Astrocyte (in vitro differentiated cells and primary cell): ENCODE results near the gene GUSB. TPM values are rescaled to one million over a fixed set of nuclear protein-coding genes. Genes with fewer than 3 reads are reported as not detected.

ENCODE experiments used
- DNase-seq: peaks from one replicate; pipeline ENCODE4 v3.0.0-alpha.2; 2010; ENCODE audit warnings: low read depth
- FAIRE-seq: peaks from 2 replicates; lab custom pipeline; 2011; peaks lifted over from hg19 to GRCh38; lab: Jason Lieb, UNC
- H2AFZ ChIP-seq: 2 replicates; pipeline ENCODE4 v1.6.0; 2012; ENCODE audit warnings: low read depth, low read length, inconsistent platforms
- H3K27ac ChIP-seq: 2 replicates; pipeline ENCODE4 v1.5.1; 2011; ENCODE audit warnings: low read depth, low read length, inconsistent platforms
- H3K27me3 ChIP-seq: 2 replicates; pipeline ENCODE4 v1.6.0; 2011; ENCODE audit warnings: low read length, inconsistent platforms; ENCODE audit not compliant: insufficient read depth
- H3K36me3 ChIP-seq: 2 replicates; pipeline ENCODE4 v1.5.1; 2011; ENCODE audit warnings: low read length, inconsistent platforms; ENCODE audit not compliant: insufficient read depth
- H3K4me1 ChIP-seq: 2 replicates; pipeline ENCODE4 v1.5.1; 2011; ENCODE audit warnings: low read length, inconsistent platforms; ENCODE audit not compliant: insufficient read depth
- H3K4me2 ChIP-seq: 2 replicates; pipeline ENCODE4 v1.6.0; 2012; ENCODE audit warnings: low read length, inconsistent platforms
- H3K4me3 ChIP-seq: 2 replicates; pipeline ENCODE4 v1.5.1; 2011; ENCODE audit warnings: low read depth, mild to moderate bottlenecking, low read length, inconsistent platforms; ENCODE audit not compliant: insufficient read depth
- H3K79me2 ChIP-seq: 2 replicates; pipeline ENCODE4 v1.6.0; 2012; ENCODE audit warnings: mild to moderate bottlenecking, low read length, inconsistent platforms; ENCODE audit not compliant: insufficient read depth
- H3K9ac ChIP-seq: 2 replicates; pipeline ENCODE4 v1.6.0; 2012; ENCODE audit warnings: mild to moderate bottlenecking, low read length, inconsistent platforms
- H3K9me3 ChIP-seq: 2 replicates; pipeline ENCODE4 v1.5.1; 2012; ENCODE audit warnings: low read depth, mild to moderate bottlenecking, low read length, inconsistent platforms; ENCODE audit not compliant: insufficient read depth
- H4K20me1 ChIP-seq: 2 replicates; pipeline ENCODE4 v1.6.0; 2012; ENCODE audit warnings: low read length, inconsistent platforms; ENCODE audit not compliant: insufficient read depth
- H3K27ac Mint-ChIP-seq: one replicate; pipeline ENCODE4 v1.8.0; 2021; ENCODE audit warnings: mild to moderate bottlenecking, mixed read lengths; ENCODE audit not compliant: unreplicated experiment
- H3K27me3 Mint-ChIP-seq: one replicate; pipeline ENCODE4 v1.8.0; 2021; ENCODE audit warnings: low read depth, mixed read lengths; ENCODE audit not compliant: unreplicated experiment
- H3K36me3 Mint-ChIP-seq: one replicate; pipeline ENCODE4 v1.8.0; 2021; ENCODE audit warnings: low read depth, mixed read lengths; ENCODE audit not compliant: unreplicated experiment
- H3K4me1 Mint-ChIP-seq: one replicate; pipeline ENCODE4 v1.8.0; 2021; ENCODE audit warnings: low read depth, mixed read lengths; ENCODE audit not compliant: unreplicated experiment
- H3K4me3 Mint-ChIP-seq: one replicate; pipeline ENCODE4 v1.8.0; 2021; ENCODE audit warnings: mild to moderate bottlenecking, moderate library complexity, mixed read lengths; ENCODE audit not compliant: unreplicated experiment
- H3K9me3 Mint-ChIP-seq: one replicate; pipeline ENCODE4 v1.8.0; 2021; ENCODE audit warnings: mild to moderate bottlenecking, mixed read lengths; ENCODE audit not compliant: unreplicated experiment
- CTCF ChIP-seq: IDR thresholded peaks from 2 replicates; pipeline ENCODE4 v1.5.1; 2011; ENCODE audit warnings: low read depth, mild to moderate bottlenecking, inconsistent platforms, low read length, moderate library complexity; ENCODE audit not compliant: insufficient read depth
- EZH2 ChIP-seq: IDR thresholded peaks from 2 replicates; pipeline ENCODE4 v1.6.1; 2012; ENCODE audit warnings: mild to moderate bottlenecking, low read length, inconsistent platforms; ENCODE audit not compliant: insufficient read depth
- total RNA-seq: library from RNA; stranded (reverse); gene quantifications from 2 replicates; pipeline ENCODE4 v1.2.1, GENCODE V29; 2021

The GUSB gene
- total RNA-seq, 1 donor from 2014 or later: 18.3 TPM

GRCh38 chr7:65960351-65961074 is 21.5 kb downstream of the GUSB start:
- H3K9me3 Mint-ChIP-seq: no peaks in the 10 kb centered on the region

DNA sequence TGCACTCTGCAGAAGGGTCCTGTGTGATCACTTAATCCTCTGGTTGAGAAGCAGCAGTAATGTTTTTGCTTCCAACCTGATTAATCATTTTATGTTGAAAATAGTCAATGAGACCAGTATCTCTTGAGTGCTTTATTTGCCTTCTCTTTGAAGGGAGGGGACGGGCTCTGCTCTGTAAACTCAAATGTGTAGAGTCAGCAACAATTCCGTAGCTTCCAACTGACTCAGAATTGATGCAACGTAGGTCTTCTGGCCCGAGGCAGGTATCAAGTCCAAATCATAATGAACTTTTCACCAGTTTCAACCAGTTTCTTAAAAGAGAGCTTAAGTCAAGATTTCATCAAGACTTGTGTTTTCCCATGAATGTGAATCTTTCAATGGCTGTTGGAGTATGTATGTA is 26.3 kb downstream of the GUSB start:
- Histone ChIP-seq H3K4me1 (no peaks in the 10 kb centered on the region), H3K27me3 (no peaks in the 10 kb centered on the region), H2AFZ (no peak overlapping the region), H3K36me3 (peaks cover 17% of the 10 kb centered on the region), H3K9me3 (no peaks in the 10 kb centered on the region), H3K27ac (no peak overlapping the region), H3K9ac (no peak overlapping the region), H4K20me1 (peaks cover 12% of the 10 kb centered on the region), H3K79me2 (no peaks in the 10 kb centered on the region), H3K4me2 (no peak overlapping the region), H3K4me3 (no peak overlapping the region)
- no peak for FAIRE-seq
- H3K4me3 Mint-ChIP-seq: no peak overlapping the region
- H3K36me3 Mint-ChIP-seq: peaks cover 6% of the 10 kb centered on the region
- no peaks in the 10 kb centered on the region for H3K9me3 Mint-ChIP-seq
- no peaks in the 10 kb centered on the region for H3K27me3 Mint-ChIP-seq
- no peak for DNase-seq
- no peak overlapping the region for H3K27ac Mint-ChIP-seq
- TF ChIP-seq CTCF: no peak
- TF ChIP-seq EZH2: no peak
- no peaks in the 10 kb centered on the region for H3K4me1 Mint-ChIP-seq

More at GRCh38 chr7:65960351-65961074, 21.5 kb downstream of the GUSB start:
- H3K4me1 ChIP-seq: no peaks in the 10 kb centered on the region
- Mint-ChIP-seq H3K4me3 (no peak overlapping the region), H3K27ac (no peak overlapping the region), H3K27me3 (no peaks in the 10 kb centered on the region), H3K4me1 (no peaks in the 10 kb centered on the region), H3K36me3 (peaks cover 15% of the 10 kb centered on the region)
- H4K20me1 ChIP-seq: no peaks in the 10 kb centered on the region
- no peak overlapping the region for H3K27ac ChIP-seq
- no peak overlapping the region for H2AFZ ChIP-seq
- H3K4me2 ChIP-seq: no peak overlapping the region
- no peaks in the 10 kb centered on the region for H3K27me3 ChIP-seq
- H3K36me3 ChIP-seq: peaks cover 25% of the 10 kb centered on the region
- no peaks in the 10 kb centered on the region for H3K79me2 ChIP-seq
- H3K9ac ChIP-seq: no peak overlapping the region
- no peaks in the 10 kb centered on the region for H3K9me3 ChIP-seq
- DNase-seq (no peak), FAIRE-seq (no peak)
- TF ChIP-seq EZH2 (no peak), CTCF (no peak)
- H3K4me3 ChIP-seq: no peak overlapping the region

DNA sequence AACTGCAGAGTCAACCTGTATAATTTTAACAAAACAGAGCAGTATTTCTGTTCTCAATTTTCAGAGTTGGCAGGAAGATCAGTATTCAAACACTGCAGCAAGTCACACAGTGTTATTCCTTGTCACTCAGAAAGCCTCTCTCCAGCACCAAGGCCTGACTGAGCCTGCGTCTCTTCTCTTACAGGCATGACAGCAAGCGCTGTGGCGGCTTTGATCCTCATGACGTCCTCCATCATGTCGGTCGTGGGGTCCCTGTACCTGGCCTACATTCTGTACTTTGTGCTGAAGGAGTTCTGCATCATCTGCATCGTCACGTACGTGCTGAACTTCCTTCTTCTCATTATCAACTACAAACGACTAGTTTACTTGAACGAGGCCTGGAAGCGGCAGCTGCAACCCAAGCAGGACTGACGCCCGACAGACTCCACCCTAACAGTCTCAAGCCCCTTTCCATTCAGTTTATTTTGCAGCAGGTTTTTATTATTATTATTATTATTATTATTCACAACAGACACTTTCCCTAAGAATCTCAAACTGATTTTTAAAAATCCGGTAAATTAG is 28.0 kb downstream of the GUSB start:
- DNase-seq: no peak
- Histone ChIP-seq H4K20me1 (peaks cover 12% of the 10 kb centered on the region), H3K27me3 (no peaks in the 10 kb centered on the region), H3K36me3 (peaks cover 8% of the 10 kb centered on the region), H3K9me3 (no peaks in the 10 kb centered on the region), H3K79me2 (no peaks in the 10 kb centered on the region), H3K9ac (no peak overlapping the region), H2AFZ (no peak overlapping the region), H3K4me1 (no peaks in the 10 kb centered on the region), H3K27ac (no peak overlapping the region), H3K4me3 (no peak overlapping the region), H3K4me2 (no peak overlapping the region)
- H3K4me1 Mint-ChIP-seq: no peaks in the 10 kb centered on the region
- H3K27ac Mint-ChIP-seq: no peak overlapping the region
- no peaks in the 10 kb centered on the region for H3K9me3 Mint-ChIP-seq
- no peaks in the 10 kb centered on the region for H3K27me3 Mint-ChIP-seq
- no peak overlapping the region for H3K4me3 Mint-ChIP-seq
- no peak for FAIRE-seq
- peaks cover 6% of the 10 kb centered on the region for H3K36me3 Mint-ChIP-seq
- TF ChIP-seq EZH2 (no peak), CTCF (no peak)
